H9 (cell line): ENCODE data around the gene EPAS1. TPM values are rescaled to one million over a fixed set of nuclear protein-coding genes. Genes with fewer than 3 reads are reported as not detected.

Experiments used
- DNase-seq: peaks from one replicate; pipeline ENCODE4 v3.0.0-alpha.2; 2017
- H2AFZ ChIP-seq: one replicate; pipeline ENCODE4 v1.6.1; 2013; ENCODE audit warnings: mild to moderate bottlenecking, low read length, control low read depth, moderate library complexity
- H2AK5ac ChIP-seq: 2 replicates; pipeline ENCODE4 v1.6.1; 2013; ENCODE audit warnings: low read length, control low read depth, mixed read lengths; ENCODE audit not compliant: insufficient read length
- H2BK120ac ChIP-seq: one replicate; pipeline ENCODE4 v1.6.1; 2013; ENCODE audit warnings: low read depth, mild to moderate bottlenecking, low read length, control low read depth, inconsistent platforms; ENCODE audit not compliant: poor library complexity, severe bottlenecking
- H2BK12ac ChIP-seq: 2 replicates; pipeline ENCODE4 v1.6.1; 2013; ENCODE audit warnings: low read length, control low read depth, mixed read lengths, low read depth; ENCODE audit not compliant: insufficient read length
- H2BK15ac ChIP-seq: 2 replicates; pipeline ENCODE4 v1.6.1; 2013; ENCODE audit warnings: low read depth, low read length, control low read depth
- H2BK20ac ChIP-seq: one replicate; pipeline ENCODE4 v1.6.1; 2013; ENCODE audit warnings: low read depth, mild to moderate bottlenecking, low read length, control low read depth, inconsistent platforms; ENCODE audit not compliant: poor library complexity, severe bottlenecking
- H2BK5ac ChIP-seq: 2 replicates; pipeline ENCODE4 v1.6.1; 2013; ENCODE audit warnings: low read length, control low read depth, mixed read lengths; ENCODE audit not compliant: insufficient read length
- H3K14ac ChIP-seq: 2 replicates; pipeline ENCODE4 v1.6.1; 2013; ENCODE audit warnings: low read length, control low read depth; ENCODE audit not compliant: insufficient read depth
- H3K18ac ChIP-seq: 2 replicates; pipeline ENCODE4 v1.6.1; 2013; ENCODE audit warnings: low read depth, mild to moderate bottlenecking, mixed read lengths, low read length, control low read depth; ENCODE audit not compliant: insufficient read length
- H3K23ac ChIP-seq: 2 replicates; pipeline ENCODE4 v1.6.1; 2013; ENCODE audit warnings: low read length, control low read depth, mixed read lengths, low read depth; ENCODE audit not compliant: insufficient read length
- H3K23me2 ChIP-seq: 2 replicates; pipeline ENCODE4 v1.6.1; 2013; ENCODE audit warnings: low read depth, mild to moderate bottlenecking, mixed read lengths, low read length, control low read depth; ENCODE audit not compliant: insufficient read length, poor library complexity, severe bottlenecking
- H3K27ac ChIP-seq: 2 replicates; pipeline ENCODE4 v1.5.1; 2013; ENCODE audit warnings: low read length, control low read depth, mixed read lengths, low read depth; ENCODE audit not compliant: insufficient read length
- H3K27me3 ChIP-seq: 2 replicates; pipeline ENCODE4 v1.6.1; 2013; ENCODE audit warnings: low read length, control low read depth, inconsistent platforms; ENCODE audit not compliant: insufficient read depth
- H3K4ac ChIP-seq: 2 replicates; pipeline ENCODE4 v1.6.1; 2013; ENCODE audit warnings: low read depth, mild to moderate bottlenecking, control low read depth, inconsistent platforms, low read length, moderate library complexity
- H3K4me1 ChIP-seq: 2 replicates; pipeline ENCODE4 v1.6.1; 2013; ENCODE audit warnings: low read length, control low read depth, inconsistent platforms; ENCODE audit not compliant: insufficient read depth
- H3K4me2 ChIP-seq: 2 replicates; pipeline ENCODE4 v1.6.1; 2013; ENCODE audit warnings: low read length, control low read depth, mixed read lengths; ENCODE audit not compliant: insufficient read length, insufficient read depth
- H3K56ac ChIP-seq: 2 replicates; pipeline ENCODE4 v1.6.1; 2013; ENCODE audit warnings: low read depth, mild to moderate bottlenecking, mixed read lengths, low read length, control low read depth; ENCODE audit not compliant: insufficient read length
- H3K79me1 ChIP-seq: 2 replicates; pipeline ENCODE4 v1.6.1; 2013; ENCODE audit warnings: low read depth, mild to moderate bottlenecking, moderate library complexity, low read length, control low read depth, inconsistent platforms; ENCODE audit not compliant: insufficient read depth, poor library complexity, severe bottlenecking
- H3K79me2 ChIP-seq: 2 replicates; pipeline ENCODE4 v1.6.1; 2013; ENCODE audit warnings: low read length, control low read depth, inconsistent platforms; ENCODE audit not compliant: insufficient read depth
- H3K9ac ChIP-seq: 2 replicates; pipeline ENCODE4 v1.6.1; 2013; ENCODE audit warnings: low read length, control low read depth, mixed read lengths; ENCODE audit not compliant: insufficient read length; ENCODE audit errors: extremely low read depth
- H3K9me3 ChIP-seq: one replicate; pipeline ENCODE4 v1.6.1; 2013; ENCODE audit warnings: low read depth, low read length, inconsistent platforms; ENCODE audit not compliant: control insufficient read depth
- H3T11ph ChIP-seq: one replicate; pipeline ENCODE4 v1.6.1; 2013; ENCODE audit warnings: mild to moderate bottlenecking, low read length, control low read depth, inconsistent platforms
- H4K20me1 ChIP-seq: one replicate; pipeline ENCODE4 v1.6.1; 2013; ENCODE audit not compliant: control insufficient read depth, insufficient read length, insufficient read depth
- H4K5ac ChIP-seq: 2 replicates; pipeline ENCODE4 v1.6.1; 2013; ENCODE audit warnings: low read depth, mild to moderate bottlenecking, mixed read lengths, low read length, control low read depth; ENCODE audit not compliant: insufficient read length
- H4K8ac ChIP-seq: replicated peaks from 2 replicates; pipeline ENCODE4 v1.6.1; 2013; ENCODE audit warnings: low read length, control low read depth, mixed read lengths, low read depth; ENCODE audit not compliant: insufficient read length
- H4K91ac ChIP-seq: 2 replicates; pipeline ENCODE4 v1.6.1; 2013; ENCODE audit warnings: low read depth, mild to moderate bottlenecking, moderate library complexity, mixed read lengths, low read length, control low read depth; ENCODE audit not compliant: insufficient read length
- H3K27ac Mint-ChIP-seq, 3 experiments: 2 replicates in 2 of 3; 3 replicates in 1 of 3; pipeline ENCODE4 v1.8.0; 2020 to 2021; ENCODE audit warnings: mixed read lengths in 3 of 3, mild to moderate bottlenecking in 1 of 3, moderate library complexity in 1 of 3
- H3K27me3 Mint-ChIP-seq: 2 replicates; pipeline ENCODE4 v1.8.0; 2021; ENCODE audit warnings: low read depth, mild to moderate bottlenecking, moderate library complexity, mixed read lengths
- H3K36me3 Mint-ChIP-seq, 3 experiments: 2 replicates in 2 of 3; 3 replicates in 1 of 3; pipeline ENCODE4 v1.8.0; 2020 to 2021; ENCODE audit warnings: low read depth in 3 of 3, mixed read lengths in 3 of 3; ENCODE audit not compliant: insufficient read depth in 1 of 3
- H3K4me1 Mint-ChIP-seq, 2 experiments: 2 replicates each; pipeline ENCODE4 v1.8.0; 2020; ENCODE audit warnings: mixed read lengths in 2 of 2
- H3K4me3 Mint-ChIP-seq, 2 experiments: 2 replicates in 1 of 2; 3 replicates in 1 of 2; pipeline ENCODE4 v1.8.0; 2020 to 2021; ENCODE audit warnings: mild to moderate bottlenecking in 2 of 2, mixed read lengths in 2 of 2, moderate library complexity in 1 of 2
- H3K9me3 Mint-ChIP-seq, 2 experiments: 2 replicates in 1 of 2; 3 replicates in 1 of 2; pipeline ENCODE4 v1.8.0; 2020; ENCODE audit warnings: mild to moderate bottlenecking in 2 of 2, mixed read lengths in 2 of 2, moderate library complexity in 1 of 2
- CTCF ChIP-seq: fragments of 200-600 bp; sonication (generic); conservative IDR thresholded peaks from 3 replicates; pipeline ENCODE4 v1.8.0; 2021; ENCODE audit warnings: antibody characterized with exemption, mild to moderate bottlenecking
- WGBS: extraction: QIAGEN DNeasy Blood & Tissue Kit; methylation state at CpG from one replicate; pipeline ENCODE4 v1.1.7; 2013; ENCODE audit warnings: missing lambda C conversion rate, low lambda C conversion rate, mixed read lengths; ENCODE audit not compliant: insufficient read length; ENCODE audit errors: extremely low coverage; 5-methylcytosine and 5-hydroxymethylcytosine counted together
- total RNA-seq: library from RNA; stranded (reverse); gene quantifications from 2 replicates; pipeline ENCODE4 v1.2.1, GENCODE V29; 2021

EPAS1 gene
- total RNA-seq, 1 experiment from 2014 or later: 1.1 TPM

GRCh38 chr2:46390901-46391395 lies 93.7 kb downstream of the EPAS1 start:
- no peak overlapping the region for H2BK15ac ChIP-seq
- Mint-ChIP-seq H3K4me1 (peaks cover 0 to 3% of the 10 kb centered on the region in 2 experiments; a peak in 1 of 4 replicates), H3K27me3 (no peaks in the 10 kb centered on the region; the same call in none of the 2 replicates), H3K4me3 (no peak overlapping the region), H3K36me3 (no peaks in the 10 kb centered on the region), H3K27ac (no peak overlapping the region), H3K9me3 (no peaks in the 10 kb centered on the region)
- H3K56ac ChIP-seq: no peak overlapping the region
- H3K4me2 ChIP-seq: no peak overlapping the region
- no peaks in the 10 kb centered on the region for H3K79me2 ChIP-seq
- H2BK5ac ChIP-seq: no peak overlapping the region
- WGBS: no CpG with 5 or more reads among the region's 7 CpGs
- no peak overlapping the region for H4K5ac ChIP-seq
- no peak overlapping the region for H2BK120ac ChIP-seq
- H4K20me1 ChIP-seq: no peaks in the 10 kb centered on the region
- no peak for TF ChIP-seq CTCF
- no peak overlapping the region for H3K9ac ChIP-seq
- H3K23ac ChIP-seq: no peak overlapping the region
- peak; percentile 17 for DNase-seq
- no peak overlapping the region for H2BK12ac ChIP-seq
- H3K27me3 ChIP-seq: no peaks in the 10 kb centered on the region
- H2AFZ ChIP-seq: no peak overlapping the region
- H3K27ac ChIP-seq: no peak overlapping the region
- H3K4ac ChIP-seq: no peak overlapping the region
- H3K18ac ChIP-seq: no peak overlapping the region
- no peak overlapping the region for H4K8ac ChIP-seq
- H4K91ac ChIP-seq: no peak overlapping the region
- H2AK5ac ChIP-seq: no peak overlapping the region
- H3T11ph ChIP-seq: no peak overlapping the region
- H3K23me2 ChIP-seq: no peaks in the 10 kb centered on the region
- H3K14ac ChIP-seq: no peak overlapping the region
- no peaks in the 10 kb centered on the region for H3K79me1 ChIP-seq
- H3K4me1 ChIP-seq: no peaks in the 10 kb centered on the region
- no peaks in the 10 kb centered on the region for H3K9me3 ChIP-seq
- H2BK20ac ChIP-seq: no peak overlapping the region
